GM18498 (cell line): ENCODE results near the gene RAD51B.
"Not testable (repeated sequence)": the region's sequence is repeated elsewhere in the genome, so short reads cannot be mapped to it uniquely, and the experiment has no call there.

ENCODE experiments used
- ATAC-seq: cut with Tn5 transposase; IDR thresholded peaks from one replicate; pipeline ENCODE4 v1.9.1; 2021; ENCODE audit warnings: mild to moderate bottlenecking, moderate library complexity; ENCODE audit not compliant: unreplicated experiment

The RAD51B gene

DNA sequence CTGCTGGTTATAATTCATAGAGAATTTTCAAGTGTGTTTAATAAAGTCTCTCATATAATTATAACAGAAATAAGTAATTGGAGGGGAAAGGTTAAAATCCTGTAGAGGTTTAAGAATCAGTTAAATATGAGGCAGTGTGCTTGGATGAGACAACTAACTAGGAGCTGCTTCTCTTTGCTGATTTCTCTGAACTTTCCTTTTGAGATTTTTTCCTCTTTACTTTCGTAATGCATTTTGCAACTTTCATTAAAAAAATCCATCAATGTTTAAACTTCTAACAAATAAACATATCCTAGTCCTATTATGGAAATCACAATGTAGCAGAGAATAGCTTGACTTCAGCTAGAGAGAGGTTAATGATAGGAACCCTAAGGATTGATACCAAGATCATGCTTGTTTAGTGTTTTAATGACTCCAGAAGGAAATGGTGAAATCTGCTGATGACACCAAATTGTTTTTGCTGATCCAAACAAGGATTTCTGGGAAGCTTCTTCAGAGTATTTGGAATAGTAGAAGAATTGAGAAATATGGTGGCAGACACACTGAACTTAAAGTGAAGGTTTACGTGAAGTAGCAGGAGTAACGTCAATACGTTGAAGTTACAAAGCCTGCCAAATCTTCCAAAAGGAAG, 122.6 kb downstream of the RAD51B start:
- ATAC-seq = no peak

DNA sequence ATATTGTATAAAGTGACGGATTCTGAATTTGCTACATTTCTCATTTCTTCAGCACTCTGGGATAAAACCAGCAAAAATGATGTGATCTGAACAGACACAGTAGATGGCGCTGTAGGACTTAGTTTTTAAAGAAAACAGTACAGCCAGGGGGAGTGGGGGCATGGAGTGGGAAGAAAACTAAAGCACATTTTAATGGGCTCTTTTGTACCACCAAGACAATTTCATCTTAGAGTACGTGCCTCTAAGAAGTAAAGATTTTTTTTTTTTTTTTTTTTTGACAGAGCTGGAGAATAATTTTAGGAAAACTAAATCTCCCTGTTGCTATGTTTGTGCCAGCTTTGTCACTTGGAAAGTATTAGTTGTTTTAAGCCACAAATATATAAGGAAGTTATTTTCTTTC, 124.4 kb downstream of the RAD51B start:
- no peak for ATAC-seq

DNA sequence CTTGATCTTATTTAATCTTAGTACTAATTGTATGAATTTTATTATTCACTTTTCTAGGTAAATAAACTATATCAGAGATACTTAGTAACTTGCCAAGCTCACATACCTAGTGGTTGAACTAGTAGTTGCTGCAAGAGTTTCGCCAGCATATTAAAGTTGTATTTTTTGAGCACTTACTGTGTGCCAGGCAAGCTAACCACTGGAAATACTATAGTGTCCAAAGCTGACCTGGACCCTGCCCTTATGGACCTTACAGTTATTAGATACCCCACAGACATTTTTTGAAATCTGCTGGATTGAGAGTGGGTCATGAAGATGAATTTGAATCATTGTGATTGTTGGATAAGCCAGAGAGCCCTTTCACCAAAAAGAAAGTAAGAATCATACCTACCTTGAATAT, 125.0 kb downstream of the RAD51B start:
- no peak for ATAC-seq

DNA sequence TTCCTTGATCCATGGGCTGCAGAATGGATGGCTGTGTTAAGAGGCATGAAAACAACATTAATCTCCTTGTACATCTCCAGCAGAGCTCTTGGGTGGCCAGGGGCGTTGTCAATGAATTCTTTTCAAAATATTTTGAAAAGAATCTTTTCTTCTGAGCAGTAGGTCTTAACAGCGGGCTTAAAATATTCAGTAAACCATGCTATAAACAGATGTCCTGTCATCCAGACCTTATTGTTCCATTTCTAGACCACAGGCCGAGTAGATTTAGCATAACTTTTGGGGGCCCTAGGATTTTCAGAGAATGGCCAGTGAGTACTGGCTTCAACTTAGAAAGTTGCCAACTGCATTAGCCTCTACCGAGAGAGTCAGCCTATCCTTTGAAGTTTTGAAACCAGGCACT, 130.2 kb downstream of the RAD51B start:
- no peak for ATAC-seq

DNA sequence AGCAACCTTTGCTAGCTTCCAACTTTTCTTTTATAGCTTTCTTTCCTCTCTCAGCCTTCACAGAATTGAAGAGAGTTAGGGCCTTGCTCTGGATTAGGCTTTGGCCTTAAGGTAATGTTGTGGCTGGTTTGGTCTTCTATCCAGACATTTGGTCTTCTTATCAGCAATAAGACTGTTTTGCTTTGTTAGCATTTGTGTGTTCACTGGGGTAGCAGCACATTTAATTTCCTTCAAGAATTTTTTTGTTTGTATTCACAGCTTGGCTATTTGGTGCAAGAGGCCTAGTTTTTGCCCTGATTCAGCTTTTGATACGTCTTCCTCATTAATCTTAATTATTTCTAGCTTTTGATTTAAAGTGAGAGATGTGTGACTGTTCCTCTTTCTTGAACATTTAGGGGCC, 130.8 kb downstream of the RAD51B start:
- no peak for ATAC-seq

DNA sequence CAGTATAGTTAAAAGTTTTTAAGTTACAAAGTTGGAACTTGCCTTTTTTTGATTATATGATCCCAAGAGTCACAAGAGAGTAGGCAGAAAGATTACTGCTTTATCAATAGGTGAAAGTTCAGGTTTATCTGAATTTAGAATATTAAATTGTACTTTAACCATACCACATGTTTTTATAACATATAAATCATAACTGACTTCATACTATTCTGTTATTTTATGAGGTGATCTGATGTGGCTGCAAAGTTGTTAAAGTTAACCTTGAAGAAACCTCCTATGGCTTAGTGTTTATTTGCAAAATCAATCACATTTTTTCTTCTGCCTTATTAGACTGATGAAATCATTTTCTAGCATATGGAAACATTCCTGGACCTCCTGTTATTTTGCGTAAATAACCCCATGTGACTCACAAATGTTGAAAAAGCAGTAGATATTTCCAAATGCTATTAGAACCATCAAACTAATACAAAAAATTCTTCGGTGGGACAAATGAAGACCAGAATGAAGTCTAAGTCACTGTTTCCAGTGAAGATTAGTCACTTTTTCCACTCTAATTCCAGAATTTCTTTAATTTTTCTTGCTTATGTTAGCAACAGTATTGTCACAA, 132.1 kb downstream of the RAD51B start:
- ATAC-seq = no peak

DNA sequence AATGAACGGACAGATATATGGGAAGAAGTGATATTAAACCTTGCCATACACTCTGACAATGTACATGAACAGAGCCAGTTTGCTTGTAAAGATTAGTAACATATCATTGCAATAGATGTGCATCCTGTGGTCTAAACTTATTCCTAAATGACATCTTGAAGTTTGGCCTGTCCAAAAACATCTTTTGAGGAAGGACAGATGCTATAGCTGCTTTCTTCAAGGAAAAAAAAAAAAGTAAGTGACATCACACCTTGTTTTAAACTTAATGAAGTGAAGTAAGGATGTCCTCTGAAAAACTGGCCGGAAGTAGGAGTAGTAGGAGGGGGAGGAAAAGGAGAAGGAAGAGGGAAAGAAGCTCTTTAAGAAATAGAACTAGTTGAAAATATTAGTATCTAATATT, 132.8 kb downstream of the RAD51B start:
- ATAC-seq = no peak

DNA sequence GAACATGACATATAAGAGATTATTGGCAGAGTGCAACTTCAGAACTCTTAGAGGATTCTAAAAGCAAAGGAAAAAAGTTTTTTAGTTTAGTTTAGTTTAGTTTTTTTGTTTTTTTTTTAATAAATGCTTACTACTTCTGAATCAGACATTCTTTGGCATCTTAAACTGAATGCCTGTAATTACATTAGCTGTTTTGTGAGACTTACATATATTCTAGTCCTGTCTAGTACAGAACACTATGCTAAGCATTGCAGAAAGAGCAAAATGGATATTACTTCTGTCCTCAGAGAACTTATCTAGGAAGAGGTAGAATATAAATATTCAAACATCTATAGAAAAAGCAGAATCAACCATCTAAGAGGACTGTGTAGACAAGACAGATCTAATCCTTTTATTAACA, 133.2 kb downstream of the RAD51B start:
- ATAC-seq = no peak

DNA sequence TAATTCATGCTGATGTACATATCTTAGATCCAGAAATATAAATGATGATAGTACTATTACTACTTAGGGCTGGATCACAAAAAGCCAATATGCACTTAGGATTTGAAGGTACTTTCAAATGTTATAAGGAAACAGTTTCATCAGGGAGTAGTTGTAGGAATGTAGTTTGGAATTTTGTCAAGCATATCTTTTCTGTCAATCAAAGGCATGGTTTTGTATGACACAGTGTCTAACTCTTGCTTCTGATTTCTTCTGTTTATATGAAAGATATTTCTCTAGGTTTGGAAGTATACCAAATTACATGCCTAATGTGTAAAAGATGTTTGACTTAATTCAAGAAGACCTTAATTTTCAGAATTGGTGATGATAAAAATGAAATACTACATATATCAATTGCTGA, 135.7 kb downstream of the RAD51B start:
- ATAC-seq = no peak

DNA sequence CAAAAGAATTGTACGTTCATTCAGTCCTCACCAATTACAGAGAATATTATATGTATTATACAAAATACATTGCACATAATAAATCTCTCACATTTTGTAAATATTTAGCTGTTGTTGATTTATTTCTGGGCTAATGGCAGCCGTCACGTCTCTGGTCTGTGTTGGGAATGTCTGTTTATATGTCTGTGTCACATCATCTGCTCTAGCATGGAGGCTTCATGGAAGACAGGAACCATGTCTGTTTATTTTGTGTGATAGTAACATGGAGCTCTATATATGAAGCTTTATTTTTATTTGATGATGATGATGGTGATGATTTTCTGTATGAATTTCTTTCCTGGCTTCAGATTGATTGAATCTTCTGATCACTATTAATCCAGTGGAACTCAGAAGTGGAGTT, 138.4 kb downstream of the RAD51B start:
- ATAC-seq = no peak

DNA sequence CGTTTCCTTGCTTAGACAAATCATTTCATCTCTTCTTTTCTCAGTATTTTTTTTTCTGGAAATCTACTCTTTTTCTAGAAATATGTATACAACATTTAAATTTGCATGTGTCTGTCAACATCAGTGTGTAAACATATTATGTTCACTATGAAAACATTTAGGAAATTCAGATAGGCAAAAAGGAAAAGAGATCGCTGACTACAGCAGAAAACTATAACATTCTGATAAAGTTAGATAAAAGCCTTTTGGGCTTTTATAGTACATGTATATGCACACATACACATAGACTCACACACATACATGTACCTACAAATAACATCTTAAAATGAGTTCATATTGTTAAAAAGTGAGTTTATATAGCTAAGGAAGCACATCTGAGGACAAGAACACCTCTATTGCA, 142.1 kb downstream of the RAD51B start:
- no peak for ATAC-seq

DNA sequence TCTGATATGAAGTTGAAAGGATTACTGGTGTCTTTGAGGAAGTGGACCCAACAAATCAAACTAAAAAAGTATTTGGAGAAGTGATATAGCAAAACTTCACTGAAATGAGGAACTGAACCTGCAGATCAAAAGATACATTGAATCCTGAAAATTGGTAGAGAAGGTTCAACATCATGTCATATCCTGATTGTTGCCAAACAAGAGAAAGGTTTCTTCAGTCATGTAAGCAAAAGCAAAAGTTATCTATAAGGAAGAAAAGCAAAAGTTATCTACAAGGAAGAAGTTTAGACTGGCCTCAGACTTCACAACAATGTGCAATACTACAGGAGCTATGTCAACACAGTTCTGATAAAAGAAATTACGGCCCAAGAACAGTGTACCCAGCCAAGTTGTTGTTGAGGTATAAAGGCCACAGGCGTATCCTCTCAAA, 142.7 kb downstream of the RAD51B start:
- ATAC-seq = no peak

DNA sequence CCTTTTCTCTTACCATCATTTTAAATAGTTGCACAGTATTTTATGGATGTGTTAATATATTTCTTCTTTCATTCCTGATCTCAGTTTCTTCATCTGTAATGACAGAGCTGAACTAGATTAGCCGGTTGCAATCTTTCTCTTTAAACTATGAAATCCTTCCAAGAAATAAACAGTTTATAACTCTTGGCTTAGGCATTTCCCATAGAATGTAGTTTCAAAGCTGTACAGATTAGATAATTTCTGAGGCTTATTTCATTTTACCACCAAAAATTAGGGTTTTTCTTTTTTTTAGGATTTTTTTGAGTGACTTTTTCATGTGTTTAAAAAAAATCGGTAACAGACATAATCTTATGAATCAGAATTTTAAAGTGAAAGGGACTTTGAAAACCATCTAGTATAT, 144.0 kb downstream of the RAD51B start:
- ATAC-seq = no peak

DNA sequence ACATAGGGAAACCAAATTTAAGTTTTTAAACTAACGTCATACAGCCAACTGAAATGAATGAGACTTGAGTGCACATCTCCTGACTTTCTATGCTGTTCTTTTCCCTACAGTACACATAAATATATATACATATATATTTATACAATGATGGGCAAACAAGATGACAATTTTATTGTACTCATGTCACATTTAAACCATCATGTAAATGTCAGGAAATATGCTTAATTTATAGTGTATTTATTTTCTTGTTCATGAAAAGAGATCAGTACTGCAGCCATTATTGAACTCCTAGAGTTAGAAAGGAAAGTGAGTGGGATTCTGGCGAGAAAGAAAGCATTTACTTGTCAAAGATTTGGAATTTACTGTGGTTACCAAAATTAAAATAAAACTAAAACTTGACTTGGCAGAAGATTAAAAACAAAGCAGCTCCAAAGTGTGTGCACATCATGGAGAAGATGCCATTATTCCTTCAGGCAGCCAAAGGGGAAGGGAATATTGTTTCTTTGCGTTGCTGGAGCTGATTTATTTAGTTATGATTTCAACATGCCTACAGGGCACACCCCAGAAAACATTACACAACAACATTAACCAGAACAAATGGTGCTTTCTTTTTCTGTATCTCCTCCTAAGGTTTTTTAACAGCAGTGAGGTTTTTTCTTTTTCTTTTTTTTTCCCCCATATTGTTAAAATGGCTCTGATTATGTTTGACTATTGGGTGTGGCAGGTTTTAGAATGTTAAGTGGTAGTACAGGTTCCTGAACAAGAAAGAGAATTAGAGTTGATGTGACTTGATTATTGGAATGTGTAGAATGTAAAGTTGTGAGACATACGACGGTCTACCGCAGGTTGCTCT, 144.6 kb downstream of the RAD51B start:
- ATAC-seq = no peak

DNA sequence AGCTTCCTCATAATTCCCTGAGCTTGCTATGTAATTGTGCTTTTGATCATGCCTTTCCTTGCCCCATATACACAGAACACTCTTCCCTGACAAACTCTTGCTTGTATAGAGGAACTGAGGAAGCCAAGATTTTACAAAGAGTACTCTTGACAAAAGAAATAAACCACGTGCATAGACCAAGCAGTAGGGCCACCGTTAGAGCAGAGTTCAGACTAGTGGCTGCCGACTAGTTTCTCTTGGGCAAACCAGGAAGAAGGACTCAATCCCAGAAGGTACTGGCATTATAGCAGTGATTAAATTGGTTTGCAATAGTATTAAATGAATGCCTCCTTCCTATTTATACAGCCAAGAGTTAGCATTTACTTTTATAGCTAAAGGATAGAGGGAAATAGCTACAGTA, 146.1 kb downstream of the RAD51B start:
- no peak for ATAC-seq

DNA sequence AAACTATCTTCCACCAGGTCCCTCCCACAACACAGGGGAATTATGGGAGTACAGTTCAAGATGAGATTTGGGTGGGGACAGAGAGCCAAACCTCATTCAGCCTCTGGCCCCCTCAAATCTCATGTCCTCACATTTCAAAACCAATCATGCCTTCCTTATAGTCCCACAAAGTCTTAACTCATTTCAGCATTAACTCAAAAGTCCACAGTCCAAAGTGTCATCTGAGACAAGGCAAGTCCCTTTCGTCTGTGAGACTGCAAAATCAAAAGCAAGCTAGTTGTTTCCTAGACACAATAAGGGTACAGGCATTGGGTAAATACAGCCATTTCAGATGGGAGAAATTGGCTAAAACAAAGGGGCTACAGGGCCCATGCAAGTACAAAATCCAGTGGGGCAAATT, 147.6 kb downstream of the RAD51B start:
- no peak for ATAC-seq

DNA sequence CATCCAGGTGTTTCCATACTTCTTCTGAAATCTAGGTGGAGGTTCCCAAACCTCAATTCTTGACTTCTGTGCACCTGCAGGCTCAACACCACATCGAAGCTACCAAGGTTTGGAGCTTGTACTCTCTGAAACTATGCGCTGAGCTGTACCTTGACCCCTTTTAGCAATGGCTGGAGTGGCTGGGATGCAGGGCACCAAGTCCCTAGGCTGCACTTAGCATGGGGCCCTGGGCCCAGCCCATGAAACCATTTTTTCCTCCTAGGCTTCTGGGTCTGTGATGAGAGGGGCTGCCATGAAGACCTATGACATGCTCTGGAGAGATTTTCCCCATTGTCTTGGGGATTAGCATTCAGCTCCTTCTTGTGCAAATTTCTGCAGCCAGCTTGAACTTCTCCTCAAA, 148.4 kb downstream of the RAD51B start:
- ATAC-seq = not testable (repeated sequence)

DNA sequence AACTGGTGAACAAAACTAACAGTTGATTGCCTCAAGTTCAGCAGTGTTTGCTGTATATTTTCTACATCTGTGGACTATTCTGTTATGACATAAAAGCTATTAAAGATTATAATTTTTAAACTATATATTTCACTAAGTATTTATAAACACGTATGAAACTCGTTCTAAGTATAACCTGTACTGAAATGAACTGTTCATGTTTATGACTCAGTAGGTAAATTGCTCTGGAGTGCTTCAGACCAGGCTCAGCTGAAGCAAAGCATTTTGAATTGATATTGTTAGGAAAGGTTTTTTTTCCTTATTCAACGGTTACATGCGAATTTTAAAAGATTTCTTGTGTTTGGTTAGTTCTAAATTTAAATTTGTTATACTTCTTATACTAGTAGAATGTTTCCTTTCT, 151.3 kb downstream of the RAD51B start:
- no peak for ATAC-seq

DNA sequence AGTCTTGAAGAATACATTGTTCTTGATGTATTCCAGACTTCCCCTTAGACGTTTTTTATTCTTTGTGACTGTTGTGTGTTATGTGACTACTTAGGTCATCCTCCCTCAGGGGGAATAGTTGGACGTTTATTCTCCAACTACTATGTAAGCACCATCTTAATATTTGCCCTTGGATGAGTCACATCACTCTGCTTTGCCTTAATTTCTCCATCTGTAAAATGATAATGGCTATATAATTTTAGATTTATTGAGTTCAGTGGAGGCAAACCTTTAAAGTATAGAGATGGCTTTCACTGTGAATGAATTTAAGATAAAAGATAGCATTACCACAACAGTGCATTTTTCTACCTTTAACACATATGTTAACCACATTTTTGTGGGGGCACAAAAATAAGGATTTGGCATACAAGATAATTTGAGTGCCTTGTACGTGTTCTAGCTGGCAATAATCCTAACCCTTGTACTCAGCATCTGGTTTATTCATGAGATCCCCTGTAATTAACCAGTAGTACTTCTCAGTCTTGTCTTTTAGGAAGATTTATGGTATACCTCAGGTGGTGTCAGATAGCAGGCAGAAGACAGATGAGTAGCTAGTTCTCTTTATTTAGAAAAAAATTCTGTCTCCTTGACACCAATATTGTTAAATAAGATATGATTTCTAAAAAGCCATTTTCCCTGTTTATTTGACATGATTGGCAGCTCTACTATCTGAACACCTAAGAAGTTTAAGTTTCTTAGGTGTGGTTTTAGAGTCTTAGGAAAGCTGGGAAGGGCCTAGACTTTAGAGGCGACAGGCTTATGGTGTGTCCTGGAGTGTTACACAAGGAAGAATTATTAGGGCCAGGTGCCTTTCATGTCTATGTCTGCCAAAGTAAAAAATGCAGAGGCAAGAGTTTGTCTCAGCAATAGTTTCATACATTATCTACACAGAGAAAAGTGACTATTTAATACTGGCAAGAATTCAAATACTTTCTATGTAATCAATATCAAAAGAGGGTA, 152.3 kb downstream of the RAD51B start:
- no peak for ATAC-seq

DNA sequence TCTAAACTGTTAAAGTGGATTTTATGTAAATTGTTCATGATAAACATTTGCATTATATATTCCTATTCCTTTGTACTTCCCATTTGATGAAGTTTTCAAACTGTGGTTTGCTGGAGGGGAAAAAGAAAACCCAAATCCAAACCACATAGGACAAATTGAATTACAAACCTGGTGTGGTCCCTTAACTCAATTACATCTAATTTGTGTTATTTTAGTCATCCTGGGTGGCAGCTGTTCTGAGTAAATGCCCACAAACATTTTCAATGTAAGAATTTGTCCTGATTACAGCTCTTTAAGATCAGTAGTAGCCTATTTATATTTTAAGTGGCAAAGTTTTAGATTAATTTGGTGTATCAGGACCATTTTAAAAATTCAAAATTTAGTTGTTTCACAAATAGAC, 153.9 kb downstream of the RAD51B start:
- no peak for ATAC-seq

DNA sequence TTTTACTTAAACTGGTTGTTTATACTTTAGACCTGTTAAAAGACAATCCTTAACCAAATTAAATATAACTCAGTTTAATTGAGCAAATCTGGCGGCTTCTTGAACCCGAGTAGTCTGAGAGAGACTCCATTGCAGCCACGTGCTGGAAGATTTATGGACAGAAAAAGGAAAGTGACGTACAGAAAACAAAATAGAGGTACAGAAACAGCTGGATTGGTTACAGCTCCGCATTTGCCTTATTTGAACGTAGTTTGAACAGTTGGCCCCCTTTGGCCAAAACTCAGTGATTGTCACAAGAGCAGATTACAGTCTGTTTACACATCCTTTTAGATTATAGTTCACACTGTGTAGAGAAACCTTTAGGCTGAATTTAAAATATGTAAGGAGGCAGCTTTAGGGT, 155.9 kb downstream of the RAD51B start:
- ATAC-seq = no peak
